Esophagus muscularis mucosa (tissue), 3 donors: ENCODE results near the gene TBC1D14.

Source experiments
- CTCF ChIP-seq, 3 experiments: fragments of 200-600 bp in 2 of 3; fragments of 450-650 bp in 1 of 3; sonication (generic) in 2 of 3; IDR thresholded peaks; one replicate each; pipeline ENCODE4 v1.5.1; 2017 to 2019; ENCODE audit warnings: antibody characterized with exemption in 3 of 3, mild to moderate bottlenecking in 2 of 3, moderate library complexity in 1 of 3
- POLR2A ChIP-seq: fragments of 450-650 bp; IDR thresholded peaks from one replicate; pipeline ENCODE4 v1.6.1; 2017; ENCODE audit warnings: antibody characterized with exemption, moderate library complexity, mild to moderate bottlenecking, low read depth
- POLR2AphosphoS5 ChIP-seq, 2 donors: sonication (generic); formaldehyde crosslinking; IDR thresholded peaks; one replicate each; pipeline ENCODE4 v1.6.1; 2017; ENCODE audit warnings: antibody characterized with exemption in 2 of 2

- TF ChIP-seq CTCF (IDR thresholded peaks at IDR 0.05) (no peak), POLR2AphosphoS5 (IDR thresholded peaks at IDR 0.05) (no peak), POLR2A (no peak)
Observed at GRCh38 chr4:6880691-6881090, 28.9 kb upstream of the TBC1D14 start.
